Measurements from ENCODE around the gene CDH23.

The CDH23 gene

DNA sequence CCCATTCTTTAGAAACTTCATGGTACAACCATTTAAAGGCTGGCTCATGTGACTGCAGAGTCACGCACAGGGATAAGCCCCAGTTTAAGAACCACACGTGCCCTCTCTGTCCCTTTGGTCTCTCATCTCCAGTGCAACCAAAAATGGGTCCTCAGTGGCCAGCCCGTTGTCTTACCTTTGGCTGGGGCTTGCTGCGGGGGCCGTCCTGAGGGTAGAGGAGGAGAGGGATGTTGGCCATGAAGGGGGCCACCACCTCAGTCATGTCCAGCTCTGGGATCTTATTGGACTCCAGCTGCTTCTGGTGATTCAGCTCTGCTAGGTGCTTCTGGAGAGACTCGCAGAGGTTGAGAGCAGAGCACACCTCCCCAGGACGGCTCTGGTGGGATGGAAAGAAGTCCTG, 432.0 kb downstream of the CDH23 start:
- Histone ChIP-seq H3K9me2 (replicated peaks; ENCODE audit: control insufficient read depth, low read length) (no peaks in the 10 kb centered on the region), H3F3A (ENCODE audit: control insufficient read depth, insufficient read depth) (no peaks in the 10 kb centered on the region), H3K4me3 (ENCODE audit: low read length) (no peak overlapping the region), H3K4me2 (ENCODE audit: low read length) (no peak overlapping the region), H3K36me3 (ENCODE audit: control insufficient read depth, low read length) (peaks cover 37% of the 10 kb centered on the region), H4K20me1 (ENCODE audit: control insufficient read depth, insufficient read depth, low read depth, low read length) (no peaks in the 10 kb centered on the region), H3K27me3 (ENCODE audit: control insufficient read depth, low read length) (no peaks in the 10 kb centered on the region), H3K27ac (ENCODE audit: low read depth, low read length) (no peak overlapping the region), H3K79me2 (ENCODE audit: control insufficient read depth, low read length) (peaks cover 3% of the 10 kb centered on the region; the same call in 1 of the 2 replicates), H3K4me1 (ENCODE audit: control insufficient read depth, low read length) (peaks cover 13% of the 10 kb centered on the region), H3K9me3 (ENCODE audit: control insufficient read depth, insufficient read depth, low read length) (no peaks in the 10 kb centered on the region)
- TF ChIP-seq, protein P1, sequence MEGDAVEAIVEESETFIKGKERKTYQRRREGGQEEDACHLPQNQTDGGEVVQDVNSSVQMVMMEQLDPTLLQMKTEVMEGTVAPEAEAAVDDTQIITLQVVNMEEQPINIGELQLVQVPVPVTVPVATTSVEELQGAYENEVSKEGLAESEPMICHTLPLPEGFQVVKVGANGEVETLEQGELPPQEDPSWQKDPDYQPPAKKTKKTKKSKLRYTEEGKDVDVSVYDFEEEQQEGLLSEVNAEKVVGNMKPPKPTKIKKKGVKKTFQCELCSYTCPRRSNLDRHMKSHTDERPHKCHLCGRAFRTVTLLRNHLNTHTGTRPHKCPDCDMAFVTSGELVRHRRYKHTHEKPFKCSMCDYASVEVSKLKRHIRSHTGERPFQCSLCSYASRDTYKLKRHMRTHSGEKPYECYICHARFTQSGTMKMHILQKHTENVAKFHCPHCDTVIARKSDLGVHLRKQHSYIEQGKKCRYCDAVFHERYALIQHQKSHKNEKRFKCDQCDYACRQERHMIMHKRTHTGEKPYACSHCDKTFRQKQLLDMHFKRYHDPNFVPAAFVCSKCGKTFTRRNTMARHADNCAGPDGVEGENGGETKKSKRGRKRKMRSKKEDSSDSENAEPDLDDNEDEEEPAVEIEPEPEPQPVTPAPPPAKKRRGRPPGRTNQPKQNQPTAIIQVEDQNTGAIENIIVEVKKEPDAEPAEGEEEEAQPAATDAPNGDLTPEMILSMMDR (IDR thresholded peaks at IDR 0.05; ENCODE audit: low read depth, low read length, poor library complexity, severe bottlenecking), result no peak
- no peak for TF ChIP-seq EZH2phosphoT487 (IDR thresholded peaks at IDR 0.05; ENCODE audit: borderline replicate concordance, low read length)

DNA sequence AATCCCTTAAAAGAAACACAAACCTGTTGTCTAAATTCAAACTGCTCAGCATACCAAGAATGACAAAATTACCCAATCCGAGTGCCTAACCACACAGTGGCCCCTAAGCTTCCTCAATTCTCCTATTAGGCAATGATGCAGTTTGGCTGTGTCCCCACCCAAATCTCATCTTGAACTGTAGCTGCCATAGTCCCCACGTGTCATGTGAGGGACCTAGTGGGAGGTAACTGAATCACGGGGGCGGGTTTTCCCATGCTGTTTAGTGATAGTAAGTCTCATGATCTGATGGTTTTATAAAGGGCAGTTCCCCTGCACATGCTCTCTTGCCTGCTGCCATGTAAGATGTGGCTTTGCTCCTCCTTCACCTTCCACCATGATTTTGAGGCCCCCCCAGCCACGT, 432.5 kb downstream of the CDH23 start:
- no peak overlapping the region for H3K4me2 ChIP-seq (ENCODE audit: low read length)
- peaks cover 3% of the 10 kb centered on the region for H3K79me2 ChIP-seq (ENCODE audit: control insufficient read depth, low read length)

GRCh38 chr10:71829896-71830295, 433.2 kb downstream of the CDH23 start:
- H3K9me2 ChIP-seq (replicated peaks; ENCODE audit: control insufficient read depth, low read length), result no peaks in the 10 kb centered on the region
- H3K4me3 ChIP-seq (ENCODE audit: low read length), result no peak overlapping the region
- TF ChIP-seq, protein P1 (IDR thresholded peaks at IDR 0.05; ENCODE audit: low read depth, low read length, poor library complexity, severe bottlenecking), result no peak
- TF ChIP-seq EZH2phosphoT487 (IDR thresholded peaks at IDR 0.05; ENCODE audit: borderline replicate concordance, low read length), result no peak
- H4K20me1 ChIP-seq (ENCODE audit: control insufficient read depth, insufficient read depth, low read depth, low read length), result no peaks in the 10 kb centered on the region
- H3F3A ChIP-seq (ENCODE audit: control insufficient read depth, insufficient read depth), result no peaks in the 10 kb centered on the region
- peaks cover 13% of the 10 kb centered on the region for H3K4me1 ChIP-seq (ENCODE audit: control insufficient read depth, low read length)
- H3K79me2 ChIP-seq (ENCODE audit: control insufficient read depth, low read length), result peaks cover 9% of the 10 kb centered on the region
- H3K4me2 ChIP-seq (ENCODE audit: low read length), result no peak overlapping the region
- H3K27ac ChIP-seq (ENCODE audit: low read depth, low read length), result no peak overlapping the region
- H3K9me3 ChIP-seq (ENCODE audit: control insufficient read depth, insufficient read depth, low read length), result no peaks in the 10 kb centered on the region
- H3K27me3 ChIP-seq (ENCODE audit: control insufficient read depth, low read length), result no peaks in the 10 kb centered on the region
- H3K36me3 ChIP-seq (ENCODE audit: control insufficient read depth, low read length), result peaks cover 32% of the 10 kb centered on the region

More for the DNA sequence above, 432.5 kb downstream of the CDH23 start:
- Histone ChIP-seq H3K4me3 (ENCODE audit: low read length) (no peak overlapping the region), H3K27me3 (ENCODE audit: control insufficient read depth, low read length) (no peaks in the 10 kb centered on the region), H4K20me1 (ENCODE audit: control insufficient read depth, insufficient read depth, low read depth, low read length) (no peaks in the 10 kb centered on the region), H3K9me2 (replicated peaks; ENCODE audit: control insufficient read depth, low read length) (no peaks in the 10 kb centered on the region), H3K9me3 (ENCODE audit: control insufficient read depth, insufficient read depth, low read length) (no peaks in the 10 kb centered on the region), H3F3A (ENCODE audit: control insufficient read depth, insufficient read depth) (no peaks in the 10 kb centered on the region), H3K27ac (ENCODE audit: low read depth, low read length) (no peak overlapping the region), H3K4me1 (ENCODE audit: control insufficient read depth, low read length) (peaks cover 17% of the 10 kb centered on the region), H3K36me3 (ENCODE audit: control insufficient read depth, low read length) (peaks cover 37% of the 10 kb centered on the region)
- TF ChIP-seq, protein P1 (IDR thresholded peaks at IDR 0.05; ENCODE audit: low read depth, low read length, poor library complexity, severe bottlenecking), result no peak
- TF ChIP-seq EZH2phosphoT487 (IDR thresholded peaks at IDR 0.05; ENCODE audit: borderline replicate concordance, low read length), result no peak
